H9 (cell line): ENCODE measurements around the gene LHCGR. TPM values are rescaled to one million over a fixed set of nuclear protein-coding genes. Genes with fewer than 3 reads are reported as not detected.
A peak's percentile ranks its signal among the peaks of the same experiment; 100 is the strongest.

Experiments used
- DNase-seq: peaks from one replicate; pipeline ENCODE4 v3.0.0-alpha.2; 2017
- H2AFZ ChIP-seq: one replicate; pipeline ENCODE4 v1.6.1; 2013; ENCODE audit warnings: mild to moderate bottlenecking, low read length, control low read depth, moderate library complexity
- H2AK5ac ChIP-seq: 2 replicates; pipeline ENCODE4 v1.6.1; 2013; ENCODE audit warnings: low read length, control low read depth, mixed read lengths; ENCODE audit not compliant: insufficient read length
- H2BK120ac ChIP-seq: one replicate; pipeline ENCODE4 v1.6.1; 2013; ENCODE audit warnings: low read depth, mild to moderate bottlenecking, low read length, control low read depth, inconsistent platforms; ENCODE audit not compliant: poor library complexity, severe bottlenecking
- H2BK12ac ChIP-seq: 2 replicates; pipeline ENCODE4 v1.6.1; 2013; ENCODE audit warnings: low read length, control low read depth, mixed read lengths, low read depth; ENCODE audit not compliant: insufficient read length
- H2BK15ac ChIP-seq: 2 replicates; pipeline ENCODE4 v1.6.1; 2013; ENCODE audit warnings: low read depth, low read length, control low read depth
- H2BK20ac ChIP-seq: one replicate; pipeline ENCODE4 v1.6.1; 2013; ENCODE audit warnings: low read depth, mild to moderate bottlenecking, low read length, control low read depth, inconsistent platforms; ENCODE audit not compliant: poor library complexity, severe bottlenecking
- H2BK5ac ChIP-seq: 2 replicates; pipeline ENCODE4 v1.6.1; 2013; ENCODE audit warnings: low read length, control low read depth, mixed read lengths; ENCODE audit not compliant: insufficient read length
- H3K14ac ChIP-seq: 2 replicates; pipeline ENCODE4 v1.6.1; 2013; ENCODE audit warnings: low read length, control low read depth; ENCODE audit not compliant: insufficient read depth
- H3K18ac ChIP-seq: 2 replicates; pipeline ENCODE4 v1.6.1; 2013; ENCODE audit warnings: low read depth, mild to moderate bottlenecking, mixed read lengths, low read length, control low read depth; ENCODE audit not compliant: insufficient read length
- H3K23ac ChIP-seq: 2 replicates; pipeline ENCODE4 v1.6.1; 2013; ENCODE audit warnings: low read length, control low read depth, mixed read lengths, low read depth; ENCODE audit not compliant: insufficient read length
- H3K23me2 ChIP-seq: 2 replicates; pipeline ENCODE4 v1.6.1; 2013; ENCODE audit warnings: low read depth, mild to moderate bottlenecking, mixed read lengths, low read length, control low read depth; ENCODE audit not compliant: insufficient read length, poor library complexity, severe bottlenecking
- H3K27ac ChIP-seq: 2 replicates; pipeline ENCODE4 v1.5.1; 2013; ENCODE audit warnings: low read length, control low read depth, mixed read lengths, low read depth; ENCODE audit not compliant: insufficient read length
- H3K27me3 ChIP-seq: 2 replicates; pipeline ENCODE4 v1.6.1; 2013; ENCODE audit warnings: low read length, control low read depth, inconsistent platforms; ENCODE audit not compliant: insufficient read depth
- H3K4ac ChIP-seq: 2 replicates; pipeline ENCODE4 v1.6.1; 2013; ENCODE audit warnings: low read depth, mild to moderate bottlenecking, control low read depth, inconsistent platforms, low read length, moderate library complexity
- H3K4me1 ChIP-seq: 2 replicates; pipeline ENCODE4 v1.6.1; 2013; ENCODE audit warnings: low read length, control low read depth, inconsistent platforms; ENCODE audit not compliant: insufficient read depth
- H3K4me2 ChIP-seq: 2 replicates; pipeline ENCODE4 v1.6.1; 2013; ENCODE audit warnings: low read length, control low read depth, mixed read lengths; ENCODE audit not compliant: insufficient read length, insufficient read depth
- H3K56ac ChIP-seq: 2 replicates; pipeline ENCODE4 v1.6.1; 2013; ENCODE audit warnings: low read depth, mild to moderate bottlenecking, mixed read lengths, low read length, control low read depth; ENCODE audit not compliant: insufficient read length
- H3K79me1 ChIP-seq: 2 replicates; pipeline ENCODE4 v1.6.1; 2013; ENCODE audit warnings: low read depth, mild to moderate bottlenecking, moderate library complexity, low read length, control low read depth, inconsistent platforms; ENCODE audit not compliant: insufficient read depth, poor library complexity, severe bottlenecking
- H3K79me2 ChIP-seq: 2 replicates; pipeline ENCODE4 v1.6.1; 2013; ENCODE audit warnings: low read length, control low read depth, inconsistent platforms; ENCODE audit not compliant: insufficient read depth
- H3K9ac ChIP-seq: 2 replicates; pipeline ENCODE4 v1.6.1; 2013; ENCODE audit warnings: low read length, control low read depth, mixed read lengths; ENCODE audit not compliant: insufficient read length; ENCODE audit errors: extremely low read depth
- H3K9me3 ChIP-seq: one replicate; pipeline ENCODE4 v1.6.1; 2013; ENCODE audit warnings: low read depth, low read length, inconsistent platforms; ENCODE audit not compliant: control insufficient read depth
- H3T11ph ChIP-seq: one replicate; pipeline ENCODE4 v1.6.1; 2013; ENCODE audit warnings: mild to moderate bottlenecking, low read length, control low read depth, inconsistent platforms
- H4K20me1 ChIP-seq: one replicate; pipeline ENCODE4 v1.6.1; 2013; ENCODE audit not compliant: control insufficient read depth, insufficient read length, insufficient read depth
- H4K5ac ChIP-seq: 2 replicates; pipeline ENCODE4 v1.6.1; 2013; ENCODE audit warnings: low read depth, mild to moderate bottlenecking, mixed read lengths, low read length, control low read depth; ENCODE audit not compliant: insufficient read length
- H4K8ac ChIP-seq: replicated peaks from 2 replicates; pipeline ENCODE4 v1.6.1; 2013; ENCODE audit warnings: low read length, control low read depth, mixed read lengths, low read depth; ENCODE audit not compliant: insufficient read length
- H4K91ac ChIP-seq: 2 replicates; pipeline ENCODE4 v1.6.1; 2013; ENCODE audit warnings: low read depth, mild to moderate bottlenecking, moderate library complexity, mixed read lengths, low read length, control low read depth; ENCODE audit not compliant: insufficient read length
- H3K27ac Mint-ChIP-seq, 3 experiments: 2 replicates in 2 of 3; 3 replicates in 1 of 3; pipeline ENCODE4 v1.8.0; 2020 to 2021; ENCODE audit warnings: mixed read lengths in 3 of 3, mild to moderate bottlenecking in 1 of 3, moderate library complexity in 1 of 3
- H3K27me3 Mint-ChIP-seq: 2 replicates; pipeline ENCODE4 v1.8.0; 2021; ENCODE audit warnings: low read depth, mild to moderate bottlenecking, moderate library complexity, mixed read lengths
- H3K36me3 Mint-ChIP-seq, 3 experiments: 2 replicates in 2 of 3; 3 replicates in 1 of 3; pipeline ENCODE4 v1.8.0; 2020 to 2021; ENCODE audit warnings: low read depth in 3 of 3, mixed read lengths in 3 of 3; ENCODE audit not compliant: insufficient read depth in 1 of 3
- H3K4me1 Mint-ChIP-seq, 2 experiments: 2 replicates each; pipeline ENCODE4 v1.8.0; 2020; ENCODE audit warnings: mixed read lengths in 2 of 2
- H3K4me3 Mint-ChIP-seq, 2 experiments: 2 replicates in 1 of 2; 3 replicates in 1 of 2; pipeline ENCODE4 v1.8.0; 2020 to 2021; ENCODE audit warnings: mild to moderate bottlenecking in 2 of 2, mixed read lengths in 2 of 2, moderate library complexity in 1 of 2
- H3K9me3 Mint-ChIP-seq, 2 experiments: 2 replicates in 1 of 2; 3 replicates in 1 of 2; pipeline ENCODE4 v1.8.0; 2020; ENCODE audit warnings: mild to moderate bottlenecking in 2 of 2, mixed read lengths in 2 of 2, moderate library complexity in 1 of 2
- WGBS: extraction: QIAGEN DNeasy Blood & Tissue Kit; methylation state at CpG from one replicate; pipeline ENCODE4 v1.1.7; 2013; ENCODE audit warnings: missing lambda C conversion rate, low lambda C conversion rate, mixed read lengths; ENCODE audit not compliant: insufficient read length; ENCODE audit errors: extremely low coverage; 5-methylcytosine and 5-hydroxymethylcytosine counted together
- total RNA-seq: library from RNA; stranded (reverse); gene quantifications from 2 replicates; pipeline ENCODE4 v1.2.1, GENCODE V29; 2021
- TF ChIP-seq, protein P1 (sequence below): fragments of 200-600 bp; sonication (generic); conservative IDR thresholded peaks from 3 replicates; pipeline ENCODE4 v1.8.0; 2021; ENCODE audit warnings: antibody characterized with exemption, mild to moderate bottlenecking

Gene LHCGR
- total RNA-seq, 1 experiment from 2014 or later, result 0.44 TPM

DNA sequence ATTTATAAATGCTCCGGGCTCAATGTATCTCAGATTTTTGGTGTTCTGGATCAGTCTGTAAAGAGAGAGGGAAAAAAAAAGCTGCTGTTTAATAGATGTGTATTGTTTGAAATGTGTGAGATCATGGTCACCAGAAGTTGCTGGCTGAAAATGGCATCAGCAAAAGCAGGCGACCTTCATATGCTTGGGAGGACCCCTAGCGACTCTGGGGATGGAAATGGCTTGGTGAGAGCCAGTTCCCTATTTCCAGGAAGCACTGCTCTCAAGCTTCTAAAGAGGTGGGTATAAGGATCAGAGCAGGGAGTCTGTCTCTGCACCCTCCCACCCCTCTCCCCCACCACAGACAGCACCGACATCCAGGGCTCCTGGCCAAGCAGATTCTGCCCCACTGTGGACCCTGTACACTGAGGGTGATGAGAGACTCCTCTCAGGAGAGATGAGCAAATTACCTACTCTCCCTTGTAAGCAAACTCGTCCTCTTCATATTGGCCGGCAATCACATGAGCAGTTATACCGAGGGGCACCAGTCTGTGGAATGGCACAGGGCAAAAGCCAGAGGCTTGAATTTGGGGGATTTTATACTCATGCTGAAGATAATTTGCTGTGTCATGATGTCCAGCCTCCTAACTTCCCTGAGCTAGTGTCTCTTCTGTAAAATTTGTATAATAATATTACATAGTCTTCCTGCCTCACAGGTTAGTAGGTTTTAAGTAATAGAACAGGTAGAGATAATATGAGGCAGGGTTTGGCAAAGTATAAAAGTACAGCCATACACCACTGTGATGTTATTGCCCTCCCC is 29.6 kb downstream of the LHCGR start:
- no peak overlapping the region for H3K14ac ChIP-seq
- no peaks in the 10 kb centered on the region for H3K79me2 ChIP-seq
- peak; percentile 43 for DNase-seq
- H2BK120ac ChIP-seq, result no peak overlapping the region
- no peak overlapping the region for H3K27ac ChIP-seq
- H2AK5ac ChIP-seq, result no peak overlapping the region
- H3K4me1 ChIP-seq, result no peaks in the 10 kb centered on the region; the same call in 1 of the 2 replicates
- H3K9ac ChIP-seq, result no peak overlapping the region
- Mint-ChIP-seq H3K36me3 (no peaks in the 10 kb centered on the region), H3K27me3 (no peaks in the 10 kb centered on the region; the same call in 1 of the 2 replicates), H3K27ac (no peak overlapping the region; a peak in 1 of 7 replicates), H3K4me1 (peaks cover 15 to 28% of the 10 kb centered on the region in 2 experiments), H3K9me3 (no peaks in the 10 kb centered on the region), H3K4me3 (no peak overlapping the region)
- no peak overlapping the region for H3K4me2 ChIP-seq
- no peaks in the 10 kb centered on the region for H4K20me1 ChIP-seq
- TF ChIP-seq, protein P1, sequence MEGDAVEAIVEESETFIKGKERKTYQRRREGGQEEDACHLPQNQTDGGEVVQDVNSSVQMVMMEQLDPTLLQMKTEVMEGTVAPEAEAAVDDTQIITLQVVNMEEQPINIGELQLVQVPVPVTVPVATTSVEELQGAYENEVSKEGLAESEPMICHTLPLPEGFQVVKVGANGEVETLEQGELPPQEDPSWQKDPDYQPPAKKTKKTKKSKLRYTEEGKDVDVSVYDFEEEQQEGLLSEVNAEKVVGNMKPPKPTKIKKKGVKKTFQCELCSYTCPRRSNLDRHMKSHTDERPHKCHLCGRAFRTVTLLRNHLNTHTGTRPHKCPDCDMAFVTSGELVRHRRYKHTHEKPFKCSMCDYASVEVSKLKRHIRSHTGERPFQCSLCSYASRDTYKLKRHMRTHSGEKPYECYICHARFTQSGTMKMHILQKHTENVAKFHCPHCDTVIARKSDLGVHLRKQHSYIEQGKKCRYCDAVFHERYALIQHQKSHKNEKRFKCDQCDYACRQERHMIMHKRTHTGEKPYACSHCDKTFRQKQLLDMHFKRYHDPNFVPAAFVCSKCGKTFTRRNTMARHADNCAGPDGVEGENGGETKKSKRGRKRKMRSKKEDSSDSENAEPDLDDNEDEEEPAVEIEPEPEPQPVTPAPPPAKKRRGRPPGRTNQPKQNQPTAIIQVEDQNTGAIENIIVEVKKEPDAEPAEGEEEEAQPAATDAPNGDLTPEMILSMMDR, result peak; percentile 28; the same call in 2 of the 3 replicates
- no peak overlapping the region for H3K18ac ChIP-seq
- H3K79me1 ChIP-seq, result no peaks in the 10 kb centered on the region
- H2BK15ac ChIP-seq, result no peak overlapping the region
- H3K23ac ChIP-seq, result no peak overlapping the region
- H4K91ac ChIP-seq, result no peak overlapping the region
- no peak overlapping the region for H3K4ac ChIP-seq
- no peak overlapping the region for H2BK12ac ChIP-seq
- H3K9me3 ChIP-seq, result no peaks in the 10 kb centered on the region
- H3K23me2 ChIP-seq, result no peaks in the 10 kb centered on the region
- no peak overlapping the region for H4K5ac ChIP-seq
- no peak overlapping the region for H2AFZ ChIP-seq
- no peak overlapping the region for H2BK5ac ChIP-seq
- H3K56ac ChIP-seq, result no peak overlapping the region
- no CpG with 5 or more reads among the region's 7 CpGs for WGBS
- no peak overlapping the region for H3T11ph ChIP-seq
- no peak overlapping the region for H4K8ac ChIP-seq
- H2BK20ac ChIP-seq, result no peak overlapping the region
- H3K27me3 ChIP-seq, result no peaks in the 10 kb centered on the region
